Measurements from ENCODE around the gene TTR.

Gene TTR

GRCh38 chr18:31581498-31582197 lies 10.0 kb upstream of the TTR start:
- DNase-seq, result no peak

- DNase-seq, result no peak
Observed at GRCh38 chr18:31583185-31583854, 8.4 kb upstream of the TTR start.

GRCh38 chr18:31585991-31586390 lies 5.7 kb upstream of the TTR start:
- no peak for DNase-seq

GRCh38 chr18:31586616-31587015 lies 5.1 kb upstream of the TTR start:
- no peak for DNase-seq

- DNase-seq, result no peak
Observed at GRCh38 chr18:31587529-31587928, 4.1 kb upstream of the TTR start.

GRCh38 chr18:31590570-31590969 lies 1.1 kb upstream of the TTR start:
- DNase-seq, result no peak

GRCh38 chr18:31591113-31591512 lies 564 bp upstream of the TTR start:
- no peak for DNase-seq

- no peak for DNase-seq
Observed at GRCh38 chr18:31592506-31593157, 955 bp downstream of the TTR start.

GRCh38 chr18:31595121-31595771 lies 3.6 kb downstream of the TTR start:
- no peak for DNase-seq

GRCh38 chr18:31596081-31596872 lies 4.6 kb downstream of the TTR start:
- no peak for DNase-seq

GRCh38 chr18:31598021-31598805 lies 6.5 kb downstream of the TTR start:
- DNase-seq, result no peak

GRCh38 chr18:31603315-31603714 lies 11.6 kb downstream of the TTR start:
- DNase-seq, result no peak

GRCh38 chr18:31606265-31606664 lies 14.6 kb downstream of the TTR start:
- DNase-seq, result no peak

- DNase-seq, result no peak
Observed at GRCh38 chr18:31607384-31607783, 15.7 kb downstream of the TTR start.

- no peak for DNase-seq
Observed at GRCh38 chr18:31609886-31610285, 18.2 kb downstream of the TTR start.

GRCh38 chr18:31610286-31611205 lies 18.9 kb downstream of the TTR start:
- DNase-seq, result no peak

- DNase-seq, result no peak
Observed at GRCh38 chr18:31611511-31611910, 19.8 kb downstream of the TTR start.

- no peak for DNase-seq
Observed at GRCh38 chr18:31612124-31612523, 20.4 kb downstream of the TTR start.

GRCh38 chr18:31614044-31614443 lies 22.4 kb downstream of the TTR start:
- DNase-seq, result no peak

- DNase-seq, result no peak
Observed at GRCh38 chr18:31616586-31616985, 24.9 kb downstream of the TTR start.

Measured in NCI-H2029 (cell line).